22Rv1 (cell line): Measurements from ENCODE around the gene GCGR.

Source experiments
- CTCF ChIP-seq: fragments of 450-650 bp; IDR thresholded peaks from 2 replicates; pipeline ENCODE4 v1.5.1; 2017; ENCODE audit warnings: mild to moderate bottlenecking
- ZFX ChIP-seq: fragments of 450-650 bp; IDR thresholded peaks from 2 replicates; pipeline ENCODE4 v1.6.1; 2017; ENCODE audit warnings: antibody characterized with exemption, borderline replicate concordance

GRCh38 chr17:81807839-81808238 is 3.9 kb downstream of the GCGR start:
- TF ChIP-seq CTCF (no peak), ZFX (no peak)
